Osteocyte (in vitro differentiated cells): ENCODE data around the gene DDX10. TPM values are rescaled to one million over a fixed set of nuclear protein-coding genes. Genes with fewer than 3 reads are reported as not detected.

Experiments used
- DNase-seq: peaks from one replicate; pipeline ENCODE4 v3.0.0; 2021; ENCODE audit warnings: mixed read lengths; ENCODE audit not compliant: unreplicated experiment; ENCODE audit errors: extremely low spot score
- H3K27ac Mint-ChIP-seq: one replicate; pipeline ENCODE4 v1.8.0; 2021; ENCODE audit warnings: mild to moderate bottlenecking, mixed read lengths; ENCODE audit not compliant: unreplicated experiment
- H3K27me3 Mint-ChIP-seq: one replicate; pipeline ENCODE4 v1.8.0; 2021; ENCODE audit warnings: mixed read lengths; ENCODE audit not compliant: unreplicated experiment
- H3K36me3 Mint-ChIP-seq: one replicate; pipeline ENCODE4 v1.8.0; 2021; ENCODE audit warnings: mixed read lengths; ENCODE audit not compliant: unreplicated experiment
- H3K4me1 Mint-ChIP-seq: one replicate; pipeline ENCODE4 v1.8.0; 2021; ENCODE audit warnings: mixed read lengths; ENCODE audit not compliant: unreplicated experiment
- H3K4me3 Mint-ChIP-seq: one replicate; pipeline ENCODE4 v1.8.0; 2021; ENCODE audit warnings: mild to moderate bottlenecking, moderate library complexity, mixed read lengths; ENCODE audit not compliant: unreplicated experiment
- H3K9me3 Mint-ChIP-seq: one replicate; pipeline ENCODE4 v1.8.0; 2021; ENCODE audit warnings: mixed read lengths; ENCODE audit not compliant: unreplicated experiment
- CTCF ChIP-seq: fragments of 200-600 bp; sonication (generic); IDR thresholded peaks from 2 replicates; pipeline ENCODE4 v1.5.0; 2021; ENCODE audit warnings: antibody characterized with exemption, mild to moderate bottlenecking, moderate library complexity
- total RNA-seq: library from RNA; stranded (reverse); gene quantifications from 2 replicates; pipeline ENCODE4 v1.2.1, GENCODE V29; 2021

The DDX10 gene
- total RNA-seq, 1 donor from 2014 or later, result 34.6 TPM

GRCh38 chr11:108931168-108931567 lies 266.3 kb downstream of the DDX10 start:
- Mint-ChIP-seq H3K27me3 (no peaks in the 10 kb centered on the region), H3K9me3 (peaks cover 4% of the 10 kb centered on the region), H3K36me3 (peaks cover 3% of the 10 kb centered on the region)

GRCh38 chr11:108933630-108934029 lies 268.8 kb downstream of the DDX10 start:
- DNase-seq, result no peak

More at GRCh38 chr11:108931168-108931567, 266.3 kb downstream of the DDX10 start:
- TF ChIP-seq CTCF, result no peak
- H3K4me1 Mint-ChIP-seq, result peaks cover 36% of the 10 kb centered on the region
- H3K4me3 Mint-ChIP-seq, result no peak overlapping the region
- DNase-seq, result no peak
- peak overlapping the region; percentile 29 for H3K27ac Mint-ChIP-seq

GRCh38 chr11:108934289-108934688 lies 269.4 kb downstream of the DDX10 start:
- Mint-ChIP-seq H3K9me3 (peaks cover 4% of the 10 kb centered on the region), H3K4me1 (peaks cover 16% of the 10 kb centered on the region)

More at GRCh38 chr11:108933630-108934029, 268.8 kb downstream of the DDX10 start:
- Mint-ChIP-seq H3K9me3 (peaks cover 4% of the 10 kb centered on the region), H3K27ac (no peak overlapping the region), H3K27me3 (no peaks in the 10 kb centered on the region), H3K4me1 (peaks cover 19% of the 10 kb centered on the region), H3K4me3 (no peak overlapping the region), H3K36me3 (peaks cover 3% of the 10 kb centered on the region)
- TF ChIP-seq CTCF, result no peak

GRCh38 chr11:108934696-108935095 lies 269.8 kb downstream of the DDX10 start:
- no peak overlapping the region for H3K4me3 Mint-ChIP-seq
- peaks cover 16% of the 10 kb centered on the region for H3K4me1 Mint-ChIP-seq

More at GRCh38 chr11:108934289-108934688, 269.4 kb downstream of the DDX10 start:
- peaks cover 3% of the 10 kb centered on the region for H3K36me3 Mint-ChIP-seq
- no peak overlapping the region for H3K4me3 Mint-ChIP-seq
- DNase-seq, result no peak
- H3K27ac Mint-ChIP-seq, result no peak overlapping the region
- no peak for TF ChIP-seq CTCF
- H3K27me3 Mint-ChIP-seq, result no peaks in the 10 kb centered on the region

GRCh38 chr11:108937746-108938145 lies 272.9 kb downstream of the DDX10 start:
- no peaks in the 10 kb centered on the region for H3K27me3 Mint-ChIP-seq
- H3K27ac Mint-ChIP-seq, result no peak overlapping the region
- DNase-seq, result no peak
- TF ChIP-seq CTCF, result no peak
- no peak overlapping the region for H3K4me3 Mint-ChIP-seq
- peaks cover 2% of the 10 kb centered on the region for H3K4me1 Mint-ChIP-seq
- peaks cover 21% of the 10 kb centered on the region for H3K36me3 Mint-ChIP-seq
- no peaks in the 10 kb centered on the region for H3K9me3 Mint-ChIP-seq

More at GRCh38 chr11:108934696-108935095, 269.8 kb downstream of the DDX10 start:
- Mint-ChIP-seq H3K9me3 (peaks cover 4% of the 10 kb centered on the region), H3K27ac (no peak overlapping the region), H3K27me3 (no peaks in the 10 kb centered on the region), H3K36me3 (peaks cover 3% of the 10 kb centered on the region)
- TF ChIP-seq CTCF, result no peak
- DNase-seq, result no peak
